Glutamatergic neuron (in vitro differentiated cells): ENCODE measurements around the gene C1orf116. TPM values are rescaled to one million over a fixed set of nuclear protein-coding genes. Genes with fewer than 3 reads are reported as not detected.

ENCODE experiments used
- DNase-seq: peaks from one replicate; pipeline ENCODE4 v3.0.0; 2022
- H3K27ac Mint-ChIP-seq: one replicate; pipeline ENCODE4 v1.8.0; 2020; ENCODE audit warnings: mild to moderate bottlenecking, mixed read lengths, inconsistent platforms; ENCODE audit not compliant: unreplicated experiment
- H3K27me3 Mint-ChIP-seq: one replicate; pipeline ENCODE4 v1.8.0; 2020; ENCODE audit warnings: mild to moderate bottlenecking, moderate library complexity, mixed read lengths, inconsistent platforms; ENCODE audit not compliant: unreplicated experiment
- H3K36me3 Mint-ChIP-seq: one replicate; pipeline ENCODE4 v1.8.0; 2020; ENCODE audit warnings: mild to moderate bottlenecking, mixed read lengths, inconsistent platforms; ENCODE audit not compliant: unreplicated experiment
- H3K4me1 Mint-ChIP-seq: one replicate; pipeline ENCODE4 v1.8.0; 2020; ENCODE audit warnings: mild to moderate bottlenecking, low read depth, mixed read lengths, inconsistent platforms; ENCODE audit not compliant: unreplicated experiment
- H3K4me3 Mint-ChIP-seq: one replicate; pipeline ENCODE4 v1.8.0; 2020; ENCODE audit warnings: mild to moderate bottlenecking, mixed read lengths, inconsistent platforms; ENCODE audit not compliant: unreplicated experiment
- H3K9me3 Mint-ChIP-seq: one replicate; pipeline ENCODE4 v1.8.0; 2020; ENCODE audit warnings: mild to moderate bottlenecking, moderate library complexity, mixed read lengths, inconsistent platforms; ENCODE audit not compliant: unreplicated experiment
- total RNA-seq: library from RNA; stranded (reverse); fragmentation: NEBNext Ultra II Directional; extraction: Animal tissue kit (Norgen Biotek cat#: 25700); gene quantifications from one replicate; pipeline ENCODE4 v1.2.1, GENCODE V29; 2021; ENCODE audit not compliant: unreplicated experiment
- TF ChIP-seq, protein P1 (sequence below): fragments of 200-600 bp; sonication (generic); IDR thresholded peaks from one replicate; pipeline ENCODE4 v1.5.0; 2021; ENCODE audit not compliant: partially characterized antibody, unreplicated experiment

The C1orf116 gene
- total RNA-seq, 1 donor from 2014 or later: not detected

- H3K4me3 Mint-ChIP-seq: no peak overlapping the region
- no peaks in the 10 kb centered on the region for H3K9me3 Mint-ChIP-seq
- TF ChIP-seq, protein P1, sequence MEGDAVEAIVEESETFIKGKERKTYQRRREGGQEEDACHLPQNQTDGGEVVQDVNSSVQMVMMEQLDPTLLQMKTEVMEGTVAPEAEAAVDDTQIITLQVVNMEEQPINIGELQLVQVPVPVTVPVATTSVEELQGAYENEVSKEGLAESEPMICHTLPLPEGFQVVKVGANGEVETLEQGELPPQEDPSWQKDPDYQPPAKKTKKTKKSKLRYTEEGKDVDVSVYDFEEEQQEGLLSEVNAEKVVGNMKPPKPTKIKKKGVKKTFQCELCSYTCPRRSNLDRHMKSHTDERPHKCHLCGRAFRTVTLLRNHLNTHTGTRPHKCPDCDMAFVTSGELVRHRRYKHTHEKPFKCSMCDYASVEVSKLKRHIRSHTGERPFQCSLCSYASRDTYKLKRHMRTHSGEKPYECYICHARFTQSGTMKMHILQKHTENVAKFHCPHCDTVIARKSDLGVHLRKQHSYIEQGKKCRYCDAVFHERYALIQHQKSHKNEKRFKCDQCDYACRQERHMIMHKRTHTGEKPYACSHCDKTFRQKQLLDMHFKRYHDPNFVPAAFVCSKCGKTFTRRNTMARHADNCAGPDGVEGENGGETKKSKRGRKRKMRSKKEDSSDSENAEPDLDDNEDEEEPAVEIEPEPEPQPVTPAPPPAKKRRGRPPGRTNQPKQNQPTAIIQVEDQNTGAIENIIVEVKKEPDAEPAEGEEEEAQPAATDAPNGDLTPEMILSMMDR: no peak
- no peak for DNase-seq
- no peaks in the 10 kb centered on the region for H3K36me3 Mint-ChIP-seq
- no peaks in the 10 kb centered on the region for H3K4me1 Mint-ChIP-seq
- H3K27me3 Mint-ChIP-seq: no peaks in the 10 kb centered on the region
- H3K27ac Mint-ChIP-seq: no peak overlapping the region
Observed at GRCh38 chr1:207033302-207033701, 746 bp upstream of the C1orf116 start.

- no peaks in the 10 kb centered on the region for H3K36me3 Mint-ChIP-seq
- DNase-seq: no peak
- H3K27me3 Mint-ChIP-seq: peaks cover 1% of the 10 kb centered on the region
- no peak overlapping the region for H3K4me3 Mint-ChIP-seq
- H3K9me3 Mint-ChIP-seq: no peaks in the 10 kb centered on the region
- no peak overlapping the region for H3K27ac Mint-ChIP-seq
- H3K4me1 Mint-ChIP-seq: no peaks in the 10 kb centered on the region
- TF ChIP-seq, protein P1: no peak
Observed at GRCh38 chr1:207031632-207032264, 808 bp downstream of the C1orf116 start.

GRCh38 chr1:207031016-207031415 lies 1.5 kb downstream of the C1orf116 start:
- Mint-ChIP-seq H3K9me3 (no peaks in the 10 kb centered on the region), H3K36me3 (no peaks in the 10 kb centered on the region), H3K27ac (no peak overlapping the region), H3K27me3 (peaks cover 1% of the 10 kb centered on the region), H3K4me1 (no peaks in the 10 kb centered on the region), H3K4me3 (no peak overlapping the region)
- TF ChIP-seq, protein P1: no peak
- DNase-seq: no peak

DNA sequence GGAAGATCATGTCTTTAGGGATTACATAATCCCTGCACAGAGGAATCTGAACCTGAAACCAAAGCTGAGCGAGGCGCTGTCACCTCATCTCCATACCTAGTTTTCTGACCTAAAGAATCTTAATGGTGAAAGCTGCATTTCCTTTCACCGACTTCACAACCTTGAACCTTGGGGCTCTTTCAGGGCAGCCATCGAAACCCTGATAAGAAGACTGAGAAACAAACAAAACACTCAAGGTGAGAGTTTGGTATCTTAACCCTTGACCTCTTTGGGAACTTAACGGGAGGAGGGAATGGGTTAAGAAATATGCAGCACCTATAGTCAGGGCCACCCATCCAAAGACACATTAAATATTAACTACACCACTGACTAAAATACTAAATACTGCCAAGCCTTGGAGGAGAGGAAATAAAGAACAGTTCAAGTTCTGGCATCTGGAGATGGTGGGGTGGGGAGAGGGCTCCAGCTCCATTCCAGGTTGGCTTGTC lies 2.0 kb downstream of the C1orf116 start:
- H3K9me3 Mint-ChIP-seq: no peaks in the 10 kb centered on the region
- no peak overlapping the region for H3K27ac Mint-ChIP-seq
- H3K4me1 Mint-ChIP-seq: no peaks in the 10 kb centered on the region
- TF ChIP-seq, protein P1: no peak
- no peak for DNase-seq
- no peak overlapping the region for H3K4me3 Mint-ChIP-seq
- H3K36me3 Mint-ChIP-seq: no peaks in the 10 kb centered on the region
- peaks cover 1% of the 10 kb centered on the region for H3K27me3 Mint-ChIP-seq

GRCh38 chr1:207029701-207030521 lies 2.6 kb downstream of the C1orf116 start:
- no peaks in the 10 kb centered on the region for H3K4me1 Mint-ChIP-seq
- TF ChIP-seq, protein P1: no peak
- peaks cover 1% of the 10 kb centered on the region for H3K27me3 Mint-ChIP-seq
- H3K4me3 Mint-ChIP-seq: no peak overlapping the region
- no peaks in the 10 kb centered on the region for H3K36me3 Mint-ChIP-seq
- H3K9me3 Mint-ChIP-seq: no peaks in the 10 kb centered on the region
- DNase-seq: no peak
- no peak overlapping the region for H3K27ac Mint-ChIP-seq
